Measurements from ENCODE around the gene DROSHA.
"Not testable (repeated sequence)": the region's sequence is repeated elsewhere in the genome, so short reads cannot be mapped to it uniquely, and the experiment has no call there.

The DROSHA gene

GRCh38 chr5:31380049-31380448 is 151.8 kb downstream of the DROSHA start:
- DNase-seq (ENCODE audit: low read depth), result no peak

GRCh38 chr5:31378838-31379237 is 153.1 kb downstream of the DROSHA start:
- no peak for DNase-seq (ENCODE audit: low read depth)

- no peak for DNase-seq (ENCODE audit: low read depth)
These were observed 153.8 kb downstream of the DROSHA start for GRCh38 chr5:31378136-31378535.

- DNase-seq (ENCODE audit: low read depth), result no peak
These were observed 154.5 kb downstream of the DROSHA start for GRCh38 chr5:31377274-31377946.

GRCh38 chr5:31375999-31376720 is 155.7 kb downstream of the DROSHA start:
- DNase-seq (ENCODE audit: low read depth), result no peak

GRCh38 chr5:31372124-31372523 is 159.8 kb downstream of the DROSHA start:
- DNase-seq (ENCODE audit: low read depth), result no peak

- DNase-seq (ENCODE audit: low read depth), result no peak
These were observed 165.0 kb downstream of the DROSHA start for GRCh38 chr5:31366941-31367340.

- no peak for DNase-seq (ENCODE audit: low read depth)
These were observed 166.1 kb downstream of the DROSHA start for GRCh38 chr5:31365776-31366175.

- DNase-seq (ENCODE audit: low read depth), result no peak
These were observed 166.8 kb downstream of the DROSHA start for GRCh38 chr5:31364881-31365636.

- DNase-seq (ENCODE audit: low read depth), result no peak
These were observed 168.8 kb downstream of the DROSHA start for GRCh38 chr5:31362931-31363568.

- DNase-seq (ENCODE audit: low read depth), result no peak
These were observed 169.4 kb downstream of the DROSHA start for GRCh38 chr5:31362529-31362900.

GRCh38 chr5:31361704-31362528 is 170.0 kb downstream of the DROSHA start:
- not testable (repeated sequence) for DNase-seq (ENCODE audit: low read depth)

GRCh38 chr5:31361234-31361633 is 170.7 kb downstream of the DROSHA start:
- DNase-seq (ENCODE audit: low read depth), result no peak

- no peak for DNase-seq (ENCODE audit: low read depth)
These were observed 172.1 kb downstream of the DROSHA start for GRCh38 chr5:31359839-31360238.

- no peak for DNase-seq (ENCODE audit: low read depth)
These were observed 174.9 kb downstream of the DROSHA start for GRCh38 chr5:31357038-31357437.

GRCh38 chr5:31355337-31355736 is 176.6 kb downstream of the DROSHA start:
- no peak for DNase-seq (ENCODE audit: low read depth)
